ENCODE data around the gene POM121C.

DNA sequence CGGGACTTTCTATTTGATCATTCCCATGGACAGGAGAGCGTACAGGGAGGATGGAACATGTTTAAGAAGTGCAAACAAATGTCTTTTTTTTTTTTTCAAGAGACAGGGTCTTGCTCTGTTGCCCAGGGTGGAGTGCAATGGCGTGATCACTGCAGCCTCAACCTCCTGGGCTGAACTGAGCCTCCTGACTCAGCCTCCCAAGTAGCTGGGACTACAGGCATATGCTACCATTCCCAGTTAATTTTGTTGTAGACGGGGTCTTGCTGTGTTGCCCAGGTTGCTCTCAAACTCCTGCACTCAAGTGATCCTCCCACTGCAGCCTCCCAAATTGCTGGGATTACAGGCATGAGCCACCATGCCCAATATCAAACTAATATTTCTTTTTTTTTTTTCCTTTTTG is 46.5 kb upstream of the POM121C start:
- TF ChIP-seq POLR2AphosphoS5 (IDR thresholded peaks at IDR 0.05; ENCODE audit: insufficient read depth in 1 of 2, low read depth in 1 of 2): no peak
- TF ChIP-seq, protein P1, sequence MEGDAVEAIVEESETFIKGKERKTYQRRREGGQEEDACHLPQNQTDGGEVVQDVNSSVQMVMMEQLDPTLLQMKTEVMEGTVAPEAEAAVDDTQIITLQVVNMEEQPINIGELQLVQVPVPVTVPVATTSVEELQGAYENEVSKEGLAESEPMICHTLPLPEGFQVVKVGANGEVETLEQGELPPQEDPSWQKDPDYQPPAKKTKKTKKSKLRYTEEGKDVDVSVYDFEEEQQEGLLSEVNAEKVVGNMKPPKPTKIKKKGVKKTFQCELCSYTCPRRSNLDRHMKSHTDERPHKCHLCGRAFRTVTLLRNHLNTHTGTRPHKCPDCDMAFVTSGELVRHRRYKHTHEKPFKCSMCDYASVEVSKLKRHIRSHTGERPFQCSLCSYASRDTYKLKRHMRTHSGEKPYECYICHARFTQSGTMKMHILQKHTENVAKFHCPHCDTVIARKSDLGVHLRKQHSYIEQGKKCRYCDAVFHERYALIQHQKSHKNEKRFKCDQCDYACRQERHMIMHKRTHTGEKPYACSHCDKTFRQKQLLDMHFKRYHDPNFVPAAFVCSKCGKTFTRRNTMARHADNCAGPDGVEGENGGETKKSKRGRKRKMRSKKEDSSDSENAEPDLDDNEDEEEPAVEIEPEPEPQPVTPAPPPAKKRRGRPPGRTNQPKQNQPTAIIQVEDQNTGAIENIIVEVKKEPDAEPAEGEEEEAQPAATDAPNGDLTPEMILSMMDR (IDR thresholded peaks at IDR 0.05): no peak

Measured in vagina (tissue), 2 donors.